Right lobe of liver (tissue), 4 donors: ENCODE measurements around the gene ZSWIM5.

Experiments
- POLR2A ChIP-seq: fragments of 450-650 bp; IDR thresholded peaks from one replicate; pipeline ENCODE4 v1.6.1; 2017; ENCODE audit warnings: antibody characterized with exemption, mild to moderate bottlenecking
- TF ChIP-seq, protein P1 (sequence below), 4 donors: fragments of 200-600 bp in 3 of 4; fragments of 450-650 bp in 1 of 4; IDR thresholded peaks; one replicate each; pipeline versions ENCODE4 v1.5.1 to v1.8.0; 2016 to 2022; ENCODE audit warnings: antibody characterized with exemption in 4 of 4, mild to moderate bottlenecking in 2 of 4
- donor health status: DM: no; HTN: no; CAD: no.
- donor health status: DM: no; HTN: no; CAD: no.
- donor health status: DM: no; HTN: yes; CAD: no.

DNA sequence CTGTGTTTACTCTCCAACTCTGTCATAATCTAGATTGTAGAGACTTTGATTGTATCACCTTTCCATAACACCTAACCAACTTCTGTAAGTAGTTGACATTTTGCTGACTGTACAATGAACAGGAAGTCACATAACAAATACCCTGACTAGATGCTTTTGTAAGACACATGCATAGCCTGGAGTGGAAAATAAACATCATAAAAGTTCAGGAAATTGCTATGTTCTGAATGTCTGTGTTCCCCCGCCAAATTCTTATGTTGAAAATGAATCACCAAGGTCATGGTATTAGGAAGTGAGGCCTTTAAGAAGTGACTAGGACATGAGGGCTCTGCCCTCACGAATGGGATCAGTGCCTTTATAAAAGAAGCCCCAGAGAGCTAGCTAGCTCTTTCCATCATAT is 40.4 kb upstream of the ZSWIM5 start:
- no peak for TF ChIP-seq POLR2A
- TF ChIP-seq, protein P1, sequence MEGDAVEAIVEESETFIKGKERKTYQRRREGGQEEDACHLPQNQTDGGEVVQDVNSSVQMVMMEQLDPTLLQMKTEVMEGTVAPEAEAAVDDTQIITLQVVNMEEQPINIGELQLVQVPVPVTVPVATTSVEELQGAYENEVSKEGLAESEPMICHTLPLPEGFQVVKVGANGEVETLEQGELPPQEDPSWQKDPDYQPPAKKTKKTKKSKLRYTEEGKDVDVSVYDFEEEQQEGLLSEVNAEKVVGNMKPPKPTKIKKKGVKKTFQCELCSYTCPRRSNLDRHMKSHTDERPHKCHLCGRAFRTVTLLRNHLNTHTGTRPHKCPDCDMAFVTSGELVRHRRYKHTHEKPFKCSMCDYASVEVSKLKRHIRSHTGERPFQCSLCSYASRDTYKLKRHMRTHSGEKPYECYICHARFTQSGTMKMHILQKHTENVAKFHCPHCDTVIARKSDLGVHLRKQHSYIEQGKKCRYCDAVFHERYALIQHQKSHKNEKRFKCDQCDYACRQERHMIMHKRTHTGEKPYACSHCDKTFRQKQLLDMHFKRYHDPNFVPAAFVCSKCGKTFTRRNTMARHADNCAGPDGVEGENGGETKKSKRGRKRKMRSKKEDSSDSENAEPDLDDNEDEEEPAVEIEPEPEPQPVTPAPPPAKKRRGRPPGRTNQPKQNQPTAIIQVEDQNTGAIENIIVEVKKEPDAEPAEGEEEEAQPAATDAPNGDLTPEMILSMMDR (IDR thresholded peaks at IDR 0.05) = no peak
